OCI-LY1 (cell line): ENCODE results near the gene TMCC1.

ENCODE experiments used
- H2AFZ ChIP-seq: fragments of 200-600 bp; sonication (generic), shearing (Covaris generic); 2 replicates; pipeline ENCODE4 v1.6.0; 2014; ENCODE audit warnings: antibody characterized with exemption, mild to moderate bottlenecking, low read length
- H3F3A ChIP-seq: fragments of 200-600 bp; sonication (generic), shearing (Covaris generic); 2 replicates; pipeline ENCODE4 v1.6.0; 2014; ENCODE audit warnings: mild to moderate bottlenecking, antibody characterized with exemption, low read length, moderate library complexity; ENCODE audit not compliant: insufficient read depth
- H3K27ac ChIP-seq: fragments of 200-600 bp; sonication (generic); 2 replicates; pipeline ENCODE4 v1.5.1; 2014; ENCODE audit warnings: low read length, mixed run types, mild to moderate bottlenecking, low read depth; ENCODE audit not compliant: poor library complexity, severe bottlenecking
- H3K27me3 ChIP-seq: fragments of 200-600 bp; sonication (generic); 2 replicates; pipeline ENCODE4 v1.6.0; 2014; ENCODE audit warnings: antibody characterized with exemption, mild to moderate bottlenecking, low read length, moderate library complexity; ENCODE audit not compliant: insufficient read depth
- H3K36me3 ChIP-seq: fragments of 200-600 bp; sonication (generic); 2 replicates; pipeline ENCODE4 v1.6.1; 2014; ENCODE audit warnings: mild to moderate bottlenecking, antibody characterized with exemption, low read length, moderate library complexity, mixed read lengths; ENCODE audit not compliant: insufficient read depth
- H3K4me1 ChIP-seq: fragments of 200-600 bp; sonication (generic); 2 replicates; pipeline ENCODE4 v1.5.1; 2014; ENCODE audit warnings: mild to moderate bottlenecking, low read length, moderate library complexity; ENCODE audit not compliant: insufficient read depth, severe bottlenecking
- H3K4me2 ChIP-seq: fragments of 200-600 bp; sonication (generic), shearing (Covaris generic); 2 replicates; pipeline ENCODE4 v1.6.1; 2014; ENCODE audit warnings: low read length
- H3K4me3 ChIP-seq: fragments of 200-600 bp; sonication (generic); 2 replicates; pipeline ENCODE4 v1.5.1; 2014; ENCODE audit warnings: low read length, low read depth, mild to moderate bottlenecking, mixed read lengths; ENCODE audit not compliant: poor library complexity, severe bottlenecking
- H3K79me2 ChIP-seq: fragments of 200-600 bp; shearing (Covaris generic); 2 replicates; pipeline ENCODE4 v1.6.1; 2016; ENCODE audit warnings: mixed run types, low read length, mixed read lengths; ENCODE audit not compliant: insufficient read depth
- H3K9ac ChIP-seq: fragments of 200-600 bp; sonication (generic), shearing (Covaris generic); 2 replicates; pipeline ENCODE4 v1.6.1; 2014; ENCODE audit warnings: mild to moderate bottlenecking, low read length, mixed read lengths
- H3K9me2 ChIP-seq: fragments of 200-600 bp; sonication (generic), shearing (Covaris generic); 2 replicates; pipeline ENCODE4 v1.6.1; 2014; ENCODE audit warnings: low read depth, mild to moderate bottlenecking, low read length, mixed read lengths
- H3K9me3 ChIP-seq: fragments of 200-600 bp; shearing (Covaris generic); 2 replicates; pipeline ENCODE4 v1.6.1; 2014; ENCODE audit warnings: low read length, mixed read lengths
- H4K20me1 ChIP-seq: fragments of 200-600 bp; sonication (generic), shearing (Covaris generic); 2 replicates; pipeline ENCODE4 v1.6.0; 2016; ENCODE audit warnings: mild to moderate bottlenecking, low read length; ENCODE audit not compliant: insufficient read depth
- CTCF ChIP-seq: fragments of 200-600 bp; sonication (generic), shearing (Covaris generic); IDR thresholded peaks from 2 replicates; pipeline ENCODE4 v1.5.1; 2017; ENCODE audit warnings: mild to moderate bottlenecking, antibody characterized with exemption, low read length, moderate library complexity, mixed read lengths
- EZH2 ChIP-seq: fragments of 200-600 bp; sonication (generic), shearing (Covaris generic); IDR thresholded peaks from 2 replicates; pipeline ENCODE4 v1.8.0; 2017; ENCODE audit warnings: borderline replicate concordance, mixed run types, mild to moderate bottlenecking, antibody characterized with exemption, low read length, moderate library complexity, mixed read lengths

TMCC1 gene

DNA sequence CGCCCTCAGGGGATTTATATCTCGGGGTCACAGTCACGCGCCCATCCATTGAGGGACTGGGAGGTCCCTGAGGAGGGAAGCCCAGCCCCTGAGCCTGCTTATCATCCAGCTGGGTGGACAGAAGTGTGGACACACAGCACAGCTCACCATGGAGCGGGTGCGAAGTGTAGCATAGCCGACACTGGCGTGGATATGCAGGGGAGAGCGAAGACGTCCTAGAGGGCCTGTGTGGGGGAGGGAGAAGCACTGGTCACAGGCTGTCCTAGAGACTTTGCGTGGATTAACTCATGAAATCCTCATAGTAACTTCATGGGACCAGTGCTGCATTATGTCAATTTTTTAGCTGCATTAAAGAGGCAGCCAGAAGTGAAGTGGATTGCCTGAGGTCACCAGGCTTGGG lies 261.0 kb downstream of the TMCC1 start:
- Histone ChIP-seq H3K4me1 (peaks cover 8% of the 10 kb centered on the region), H2AFZ (no peak overlapping the region), H3K9me2 (no peaks in the 10 kb centered on the region), H3F3A (no peaks in the 10 kb centered on the region), H4K20me1 (no peaks in the 10 kb centered on the region), H3K27ac (no peak overlapping the region), H3K9me3 (peaks cover 10% of the 10 kb centered on the region), H3K79me2 (no peaks in the 10 kb centered on the region), H3K27me3 (0 out of 2 replicates have a peak, but pooled peaks cover 11% of the 10 kb centered on the region), H3K9ac (no peak overlapping the region), H3K4me2 (no peak overlapping the region), H3K36me3 (no peaks in the 10 kb centered on the region; the same call in 1 of the 2 replicates), H3K4me3 (no peak overlapping the region)
- TF ChIP-seq CTCF (no peak), EZH2 (no peak)

DNA sequence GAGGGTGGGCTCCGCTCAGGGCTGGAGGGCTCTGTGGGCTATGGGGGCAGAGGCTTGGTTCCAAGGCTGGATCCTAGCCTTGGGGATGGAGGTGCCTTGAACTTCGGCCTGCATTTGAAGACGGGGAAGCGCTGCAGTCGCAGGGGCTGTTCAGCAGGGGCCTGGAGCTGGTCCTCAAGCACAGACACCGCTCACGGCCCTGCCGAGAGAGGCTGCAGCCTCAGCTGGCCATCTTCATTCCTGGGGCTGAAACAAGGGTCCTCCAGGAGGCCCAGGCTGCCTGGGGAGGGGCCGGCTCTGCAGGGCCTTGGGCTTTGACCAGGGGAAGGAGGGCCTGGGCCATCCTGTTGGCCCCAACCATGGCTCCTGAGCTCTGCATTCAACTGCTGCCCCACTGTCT lies 261.5 kb downstream of the TMCC1 start:
- Histone ChIP-seq H3K9me3 (peaks cover 10% of the 10 kb centered on the region), H3K9me2 (no peaks in the 10 kb centered on the region), H3K27me3 (0 out of 2 replicates have a peak, but pooled peaks cover 11% of the 10 kb centered on the region), H3K36me3 (no peaks in the 10 kb centered on the region; the same call in 1 of the 2 replicates), H3K4me3 (no peak overlapping the region), H3K79me2 (no peaks in the 10 kb centered on the region), H4K20me1 (no peaks in the 10 kb centered on the region), H3K9ac (no peak overlapping the region), H3K4me2 (no peak overlapping the region), H2AFZ (no peak overlapping the region), H3K4me1 (peaks cover 13% of the 10 kb centered on the region), H3F3A (no peaks in the 10 kb centered on the region), H3K27ac (no peak overlapping the region)
- TF ChIP-seq CTCF (no peak), EZH2 (no peak)

DNA sequence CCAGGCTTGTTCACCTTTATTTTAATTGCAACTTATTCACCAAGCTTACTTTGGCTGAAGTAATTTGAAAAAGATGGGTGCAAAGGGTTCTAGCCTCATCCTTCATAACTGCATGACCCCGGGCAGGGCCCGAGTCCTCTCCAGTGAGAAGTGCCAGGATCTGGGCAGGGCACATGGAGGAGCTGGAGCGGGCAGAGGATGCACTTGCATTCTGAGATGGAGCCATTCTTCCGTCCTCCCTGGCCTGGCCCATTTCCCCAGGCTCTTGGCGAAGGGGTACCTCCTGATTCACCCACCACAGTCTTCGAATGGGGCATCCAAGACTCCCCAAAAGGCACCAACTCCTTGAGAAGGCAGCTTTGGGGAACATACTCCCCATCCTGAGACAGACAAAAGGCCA lies 264.5 kb downstream of the TMCC1 start:
- no peaks in the 10 kb centered on the region for H3K79me2 ChIP-seq
- H3K9me3 ChIP-seq: no peaks in the 10 kb centered on the region
- no peaks in the 10 kb centered on the region for H4K20me1 ChIP-seq
- no peak overlapping the region for H2AFZ ChIP-seq
- no peak overlapping the region for H3K27ac ChIP-seq
- TF ChIP-seq EZH2 (no peak), CTCF (no peak)
- no peaks in the 10 kb centered on the region for H3F3A ChIP-seq
- H3K36me3 ChIP-seq: no peaks in the 10 kb centered on the region
- no peak overlapping the region for H3K4me2 ChIP-seq
- peaks cover 23% of the 10 kb centered on the region for H3K4me1 ChIP-seq
- no peak overlapping the region for H3K4me3 ChIP-seq
- H3K27me3 ChIP-seq: no peaks in the 10 kb centered on the region
- H3K9ac ChIP-seq: no peak overlapping the region
- no peaks in the 10 kb centered on the region for H3K9me2 ChIP-seq
